Ovary (tissue), 9 donors: ENCODE results near the gene SELENOT. TPM values are rescaled to one million over a fixed set of nuclear protein-coding genes. Genes with fewer than 3 reads are reported as not detected.

ENCODE experiments used
- DNase-seq, 5 donors: peaks; one replicate each; pipeline ENCODE4 v3.0.0-alpha.2; 2019 to 2020
- H3K27ac ChIP-seq, 2 donors: fragments of 200-600 bp; one replicate each; pipeline versions ENCODE4 v1.5.1 to v1.8.0; 2019 to 2022
- H3K27me3 ChIP-seq: fragments of 200-600 bp; one replicate; pipeline ENCODE4 v1.8.0; 2022
- H3K36me3 ChIP-seq: fragments of 200-600 bp; sonication (generic); one replicate; pipeline ENCODE4 v1.5.1; 2019
- H3K4me1 ChIP-seq: one replicate; pipeline ENCODE4 v1.8.1; 2013; ENCODE audit warnings: mild to moderate bottlenecking, moderate library complexity; ENCODE audit not compliant: insufficient read depth
- H3K4me3 ChIP-seq: fragments of 200-600 bp; sonication (generic); one replicate; pipeline ENCODE4 v1.5.1; 2017
- H3K9me3 ChIP-seq, 2 donors: fragments of 200-600 bp in 1 of 2; sonication (generic) in 1 of 2; one replicate each; pipeline versions ENCODE4 v1.5.1 to v1.8.1; 2013 to 2019; ENCODE audit warnings: mild to moderate bottlenecking in 1 of 2, moderate library complexity in 1 of 2
- EP300 ChIP-seq: sonication (generic); formaldehyde crosslinking; IDR thresholded peaks from one replicate; pipeline ENCODE4 v1.6.1; 2017; ENCODE audit warnings: antibody characterized with exemption
- POLR2A ChIP-seq: fragments of 450-650 bp; IDR thresholded peaks from one replicate; pipeline ENCODE4 v1.6.1; 2017; ENCODE audit warnings: antibody characterized with exemption, mild to moderate bottlenecking, moderate library complexity
- WGBS, 3 donors: extraction: QIAGEN DNeasy Blood & Tissue Kit in 1 of 3; methylation state at CpG; one replicate each; pipeline versions ENCODE4 v1.1.5 to v1.1.7; 2013 to 2017; 5-methylcytosine and 5-hydroxymethylcytosine counted together
- intact Hi-C, 4 donors: fragments of 100-400 bp; cut with DNase I; formaldehyde crosslinking; loops; one replicate each; pipeline versions ENCODE4 v1.11.0 to v1.15.1; 2022 to 2023
- polyA plus RNA-seq, 2 donors: library from polyadenylated mRNA; stranded (reverse); fragments of 200-250 nt in 1 of 2; fragments of 350-450 nt in 1 of 2; fragmentation: Illumina TruSeq in 1 of 2; extraction: RNeasy Lipid Tissue Mini Kit (QIAGEN cat#74804) in 1 of 2; gene quantifications; one replicate each; pipeline ENCODE4 v1.2.3, GENCODE V29; 2013 to 2014
- total RNA-seq, 7 donors: library from RNA; depleted of rRNA in 2 of 7; stranded (reverse); fragments of >200 nt in 2 of 7; fragmentation: NEBNext Ultra II Directional in 3 of 7; extraction: Animal tissue kit (Norgen Biotek cat#: 25700) in 3 of 7; gene quantifications; one replicate each; pipeline versions ENCODE4 v1.1.0 to v1.2.4, GENCODE V29; 2016 to 2023
- TF ChIP-seq, protein P1 (sequence below), 3 donors: fragments of 450-650 bp in 2 of 3; fragments of 200-600 bp in 1 of 3; IDR thresholded peaks; one replicate each; pipeline versions ENCODE4 v1.5.1 to v1.8.0; 2016 to 2022; ENCODE audit warnings: antibody characterized with exemption in 3 of 3, mild to moderate bottlenecking in 1 of 3
- donor health status: DM: no; HTN: no; CAD: no; lungs with moderate emphysema.
- donor health status: DM: no; HTN: no; CAD: no.
- donor health status: Bipolar disorder and iron deficiency.
- donor health status: DM: yes; HTN: yes; CAD: no.
- donor health status: DM: no; HTN: no; CAD: no.
- donor health status: DM: yes; HTN: yes; CAD: no.

SELENOT gene
- total and polyA plus RNA-seq, 9 donors, result 43.4 to 98.1 (median 69.1) TPM

DNA sequence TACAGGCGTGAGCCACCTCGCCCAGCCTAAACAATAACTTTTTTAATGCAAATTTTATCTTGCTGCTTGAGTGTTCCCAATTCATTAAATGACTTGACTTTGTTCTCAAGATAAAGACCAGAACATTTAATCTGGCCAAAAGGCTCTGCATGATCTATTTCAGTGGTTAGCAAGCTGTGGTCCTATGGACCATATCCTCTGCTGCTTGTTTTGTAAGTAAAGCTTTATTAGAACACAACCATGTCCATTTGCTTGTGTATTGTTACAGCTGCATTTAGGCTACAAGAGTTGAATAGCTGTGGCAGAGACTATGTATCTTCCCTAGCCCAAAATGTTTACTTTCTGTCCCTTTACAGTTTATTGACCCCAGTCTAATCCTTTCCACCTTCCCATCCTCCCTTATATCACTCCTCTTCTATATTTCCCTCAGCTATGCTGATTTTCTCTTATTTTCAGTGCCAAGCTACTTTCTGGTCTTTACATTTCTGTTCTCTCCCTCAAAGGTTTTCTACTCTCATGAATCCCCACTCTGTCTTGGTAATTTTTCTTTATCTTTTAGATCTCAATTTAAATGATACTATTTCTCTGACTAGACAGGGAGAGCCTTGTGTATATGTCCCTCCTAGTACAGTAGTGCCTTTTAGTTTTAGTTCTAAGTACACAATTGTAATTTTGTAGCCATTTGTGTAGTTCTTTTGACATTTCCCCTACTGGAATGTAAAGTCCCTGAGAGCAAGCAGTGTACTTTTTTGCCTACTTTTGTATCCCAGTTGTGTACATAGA, 23.2 kb downstream of the SELENOT start:
- DNase-seq, result no peak
- TF ChIP-seq EP300 (no peak), POLR2A (no peak)
- TF ChIP-seq, protein P1, sequence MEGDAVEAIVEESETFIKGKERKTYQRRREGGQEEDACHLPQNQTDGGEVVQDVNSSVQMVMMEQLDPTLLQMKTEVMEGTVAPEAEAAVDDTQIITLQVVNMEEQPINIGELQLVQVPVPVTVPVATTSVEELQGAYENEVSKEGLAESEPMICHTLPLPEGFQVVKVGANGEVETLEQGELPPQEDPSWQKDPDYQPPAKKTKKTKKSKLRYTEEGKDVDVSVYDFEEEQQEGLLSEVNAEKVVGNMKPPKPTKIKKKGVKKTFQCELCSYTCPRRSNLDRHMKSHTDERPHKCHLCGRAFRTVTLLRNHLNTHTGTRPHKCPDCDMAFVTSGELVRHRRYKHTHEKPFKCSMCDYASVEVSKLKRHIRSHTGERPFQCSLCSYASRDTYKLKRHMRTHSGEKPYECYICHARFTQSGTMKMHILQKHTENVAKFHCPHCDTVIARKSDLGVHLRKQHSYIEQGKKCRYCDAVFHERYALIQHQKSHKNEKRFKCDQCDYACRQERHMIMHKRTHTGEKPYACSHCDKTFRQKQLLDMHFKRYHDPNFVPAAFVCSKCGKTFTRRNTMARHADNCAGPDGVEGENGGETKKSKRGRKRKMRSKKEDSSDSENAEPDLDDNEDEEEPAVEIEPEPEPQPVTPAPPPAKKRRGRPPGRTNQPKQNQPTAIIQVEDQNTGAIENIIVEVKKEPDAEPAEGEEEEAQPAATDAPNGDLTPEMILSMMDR (IDR thresholded peaks at IDR 0.05), result no peak
- no peak overlapping the region for H3K27ac ChIP-seq
- WGBS, 3 donors, result 85 to 90% (median 86%) methylated on average over 2 of the region's 2 CpGs
- peaks cover 1% of the 10 kb centered on the region for H3K4me1 ChIP-seq
- H3K9me3 ChIP-seq, result no peaks in the 10 kb centered on the region
- H3K36me3 ChIP-seq, result no peaks in the 10 kb centered on the region
- H3K4me3 ChIP-seq, result no peak overlapping the region
- intact Hi-C loops, result no loop called here
- no peaks in the 10 kb centered on the region for H3K27me3 ChIP-seq

DNA sequence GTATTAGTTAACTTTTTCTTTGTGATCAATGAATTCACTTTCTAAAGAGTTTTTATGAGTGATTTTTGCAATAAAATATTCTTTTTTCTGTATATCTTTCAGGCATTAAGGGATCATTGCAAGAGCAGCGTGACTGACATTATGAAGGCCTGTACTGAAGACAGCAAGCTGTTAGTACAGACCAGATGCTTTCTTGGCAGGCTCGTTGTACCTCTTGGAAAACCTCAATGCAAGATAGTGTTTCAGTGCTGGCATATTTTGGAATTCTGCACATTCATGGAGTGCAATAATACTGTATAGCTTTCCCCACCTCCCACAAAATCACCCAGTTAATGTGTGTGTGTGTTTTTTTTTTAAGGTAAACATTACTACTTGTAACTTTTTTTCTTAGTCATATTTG, 24.4 kb downstream of the SELENOT start:
- intact Hi-C loops, result no loop called here
- H3K4me3 ChIP-seq, result no peak overlapping the region
- H3K27me3 ChIP-seq, result no peaks in the 10 kb centered on the region
- 15 to 34% (median 17%) methylated on average over 2 of the region's 2 CpGs for WGBS, 3 donors
- no peak for DNase-seq
- no peaks in the 10 kb centered on the region for H3K36me3 ChIP-seq
- TF ChIP-seq, protein P1 (IDR thresholded peaks at IDR 0.05), result no peak
- TF ChIP-seq POLR2A (no peak), EP300 (no peak)
- H3K9me3 ChIP-seq, result no peaks in the 10 kb centered on the region
- H3K4me1 ChIP-seq, result peaks cover 1% of the 10 kb centered on the region
- H3K27ac ChIP-seq, result no peak overlapping the region

DNA sequence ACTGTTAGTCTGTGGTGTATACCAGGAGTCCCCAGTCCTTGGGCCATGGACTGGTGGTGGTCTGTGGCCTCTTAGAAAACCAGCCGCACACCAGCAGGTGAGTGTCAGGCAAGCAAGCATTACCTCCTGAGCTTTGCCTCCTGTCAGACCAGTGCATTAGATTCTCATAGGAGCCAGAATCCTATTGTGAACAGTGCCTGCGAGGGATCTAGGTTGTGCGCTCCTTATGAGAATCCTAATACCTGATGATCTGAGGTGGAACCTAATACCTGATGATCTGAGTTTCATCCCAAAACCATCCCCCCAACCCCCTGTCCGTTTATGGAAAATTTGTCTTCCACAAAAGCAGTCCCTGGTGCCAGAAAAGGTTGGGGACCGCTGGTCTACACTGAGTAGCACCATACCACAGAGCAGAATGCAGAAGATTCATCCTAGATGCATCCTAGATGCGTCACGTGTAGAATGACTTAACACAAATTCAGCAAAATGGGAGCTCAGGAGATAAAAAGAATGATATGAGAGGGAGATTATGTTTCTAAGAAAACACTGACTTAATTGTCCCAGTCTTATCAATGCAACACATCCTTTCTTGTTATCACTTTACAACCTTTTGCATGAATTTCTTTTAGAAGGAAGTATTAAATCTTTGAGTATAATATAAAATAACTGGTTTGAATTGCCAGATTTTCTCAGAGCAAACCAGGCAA, 28.5 kb downstream of the SELENOT start:
- WGBS, 3 donors, result 88 to 94% (median 94%) methylated on average over 7 of the region's 7 CpGs
- intact Hi-C loops, result no loop called here
- no peak for DNase-seq
- Histone ChIP-seq H3K36me3 (no peaks in the 10 kb centered on the region), H3K27me3 (no peaks in the 10 kb centered on the region), H3K4me3 (no peak overlapping the region), H3K27ac (no peak overlapping the region), H3K4me1 (peaks cover 1% of the 10 kb centered on the region), H3K9me3 (no peaks in the 10 kb centered on the region)
- TF ChIP-seq EP300 (no peak), POLR2A (no peak)
- TF ChIP-seq, protein P1 (IDR thresholded peaks at IDR 0.05), result no peak

DNA sequence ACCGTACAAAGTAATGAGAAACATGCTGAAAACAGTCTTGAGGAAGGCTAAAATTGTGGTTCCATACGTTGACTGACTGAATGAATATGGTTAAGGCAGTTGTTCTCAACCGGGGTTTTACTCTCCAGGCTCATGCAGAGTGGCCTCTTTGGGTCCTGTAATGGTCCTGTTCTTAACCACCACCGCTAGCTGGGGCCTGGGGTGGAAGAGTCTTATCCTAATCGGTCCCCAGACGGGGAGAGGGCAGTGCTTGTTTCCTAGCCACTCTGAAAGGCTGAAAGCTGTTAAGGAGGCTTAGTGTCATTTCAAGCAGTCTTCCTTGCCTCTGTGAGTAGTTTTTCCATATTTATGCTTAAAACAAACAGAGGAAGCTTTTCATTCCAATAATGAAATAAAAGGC, 32.0 kb downstream of the SELENOT start:
- Histone ChIP-seq H3K36me3 (no peaks in the 10 kb centered on the region), H3K27me3 (no peaks in the 10 kb centered on the region), H3K4me3 (no peak overlapping the region), H3K9me3 (no peaks in the 10 kb centered on the region), H3K27ac (no peak overlapping the region), H3K4me1 (no peaks in the 10 kb centered on the region)
- 37 to 55% (median 42%) methylated on average over 6 of the region's 6 CpGs for WGBS, 3 donors
- TF ChIP-seq, protein P1 (IDR thresholded peaks at IDR 0.05), result no peak
- TF ChIP-seq POLR2A (no peak), EP300 (no peak)
- DNase-seq, result no peak
- intact Hi-C loops, result no loop called here
